Calu3 (cell line): Measurements from ENCODE around the gene FAM76B. TPM values are rescaled to one million over a fixed set of nuclear protein-coding genes. Genes with fewer than 3 reads are reported as not detected.

Experiments
- BruUV-seq: library from RNA; stranded (reverse); fragments of 400-500 nt; replicated peaks from 2 replicates; lab custom pipeline; 2021; lab: Mats Ljungman, UMichigan
- CTCF ChIA-PET: fragments of 300-600 bp; sonication (Branson Sonifier 250); formaldehyde crosslinking; loops from one replicate; lab custom pipeline; 2022; ENCODE audit warnings: antibody characterized with exemption; lab: Charles Lee
- DNase-seq: peaks from one replicate; pipeline ENCODE4 v3.0.0; 2022
- H3K27ac Mint-ChIP-seq: one replicate; pipeline ENCODE4 v1.8.0; 2022; ENCODE audit warnings: mixed read lengths; ENCODE audit not compliant: unreplicated experiment
- H3K27me3 Mint-ChIP-seq: one replicate; pipeline ENCODE4 v1.8.0; 2022; ENCODE audit warnings: mixed read lengths; ENCODE audit not compliant: unreplicated experiment
- H3K36me3 Mint-ChIP-seq: one replicate; pipeline ENCODE4 v1.8.0; 2022; ENCODE audit warnings: mild to moderate bottlenecking, moderate library complexity, mixed read lengths; ENCODE audit not compliant: insufficient read depth, unreplicated experiment
- H3K4me1 Mint-ChIP-seq: one replicate; pipeline ENCODE4 v1.8.0; 2022; ENCODE audit warnings: mild to moderate bottlenecking, low read depth, mixed read lengths; ENCODE audit not compliant: unreplicated experiment
- H3K4me3 Mint-ChIP-seq: one replicate; pipeline ENCODE4 v1.8.0; 2022; ENCODE audit warnings: mild to moderate bottlenecking, low read depth, moderate library complexity, mixed read lengths; ENCODE audit not compliant: unreplicated experiment
- H3K9me3 Mint-ChIP-seq: one replicate; pipeline ENCODE4 v1.8.0; 2022; ENCODE audit warnings: low read depth, mixed read lengths; ENCODE audit not compliant: unreplicated experiment
- intact Hi-C: fragments of 100-400 bp; cut with micrococcal nuclease; formaldehyde crosslinking; loops from one replicate; pipeline ENCODE4 v1.10.0; 2022; ENCODE audit not compliant: unreplicated experiment
- total RNA-seq: library from RNA; stranded (reverse); gene quantifications from 2 replicates; pipeline ENCODE4 v1.2.3, GENCODE V29; 2022
- TF ChIP-seq, protein P1 (sequence below): fragments of 200-600 bp; IDR thresholded peaks from one replicate; pipeline ENCODE4 v1.8.0; 2022; ENCODE audit warnings: antibody characterized with exemption; ENCODE audit not compliant: unreplicated experiment

FAM76B gene
- total RNA-seq, 1 experiment from 2014 or later, result 20.4 TPM

DNA sequence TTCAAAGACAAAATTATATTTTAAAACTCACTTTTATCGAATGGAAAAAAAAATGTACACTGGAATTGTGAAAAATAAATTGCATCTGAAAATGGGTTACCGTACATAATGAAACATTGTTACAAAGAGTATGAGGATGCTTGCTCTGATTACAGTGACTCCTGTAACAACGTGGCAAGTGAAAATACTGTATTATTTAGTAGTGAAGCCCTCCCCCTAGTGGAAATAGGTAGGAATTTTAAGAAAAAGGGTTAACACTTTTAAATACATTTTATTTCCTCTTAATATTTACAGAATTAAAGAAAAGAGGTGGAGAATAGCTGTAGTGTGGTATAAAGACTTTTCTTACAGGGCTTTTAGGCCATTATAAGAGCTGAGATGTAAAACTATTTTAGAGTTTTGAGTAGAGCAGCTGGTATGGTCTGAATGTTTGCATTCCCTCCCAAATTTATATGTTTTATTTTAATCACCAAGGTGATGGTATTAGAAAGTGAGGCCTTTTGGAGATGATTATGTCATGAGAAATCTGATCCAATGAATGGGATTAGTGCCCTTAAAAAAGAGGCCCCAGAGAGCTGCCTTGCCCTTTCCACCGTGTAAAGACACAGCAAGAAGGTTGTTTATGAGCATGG is 25.2 kb downstream of the FAM76B start:
- Mint-ChIP-seq H3K4me1 (no peaks in the 10 kb centered on the region), H3K9me3 (no peaks in the 10 kb centered on the region), H3K36me3 (no peaks in the 10 kb centered on the region), H3K4me3 (no peak overlapping the region), H3K27me3 (no peaks in the 10 kb centered on the region), H3K27ac (no peak overlapping the region)
- no TSS peak for BruUV-seq
- CTCF ChIA-PET, result interaction anchor here (0.7 to 1.5 kb wide), 2 partner anchors 49 to 610 kb away, joined by 5 read pairs; no protein-coding TSS in a partner anchor
- DNase-seq, result no peak
- TF ChIP-seq, protein P1, sequence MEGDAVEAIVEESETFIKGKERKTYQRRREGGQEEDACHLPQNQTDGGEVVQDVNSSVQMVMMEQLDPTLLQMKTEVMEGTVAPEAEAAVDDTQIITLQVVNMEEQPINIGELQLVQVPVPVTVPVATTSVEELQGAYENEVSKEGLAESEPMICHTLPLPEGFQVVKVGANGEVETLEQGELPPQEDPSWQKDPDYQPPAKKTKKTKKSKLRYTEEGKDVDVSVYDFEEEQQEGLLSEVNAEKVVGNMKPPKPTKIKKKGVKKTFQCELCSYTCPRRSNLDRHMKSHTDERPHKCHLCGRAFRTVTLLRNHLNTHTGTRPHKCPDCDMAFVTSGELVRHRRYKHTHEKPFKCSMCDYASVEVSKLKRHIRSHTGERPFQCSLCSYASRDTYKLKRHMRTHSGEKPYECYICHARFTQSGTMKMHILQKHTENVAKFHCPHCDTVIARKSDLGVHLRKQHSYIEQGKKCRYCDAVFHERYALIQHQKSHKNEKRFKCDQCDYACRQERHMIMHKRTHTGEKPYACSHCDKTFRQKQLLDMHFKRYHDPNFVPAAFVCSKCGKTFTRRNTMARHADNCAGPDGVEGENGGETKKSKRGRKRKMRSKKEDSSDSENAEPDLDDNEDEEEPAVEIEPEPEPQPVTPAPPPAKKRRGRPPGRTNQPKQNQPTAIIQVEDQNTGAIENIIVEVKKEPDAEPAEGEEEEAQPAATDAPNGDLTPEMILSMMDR, result peak; percentile 55
- intact Hi-C loops, result loop anchor here (1.0 to 10.0 kb wide), 3 partner anchors 50 to 610 kb away; no protein-coding TSS in a partner anchor

DNA sequence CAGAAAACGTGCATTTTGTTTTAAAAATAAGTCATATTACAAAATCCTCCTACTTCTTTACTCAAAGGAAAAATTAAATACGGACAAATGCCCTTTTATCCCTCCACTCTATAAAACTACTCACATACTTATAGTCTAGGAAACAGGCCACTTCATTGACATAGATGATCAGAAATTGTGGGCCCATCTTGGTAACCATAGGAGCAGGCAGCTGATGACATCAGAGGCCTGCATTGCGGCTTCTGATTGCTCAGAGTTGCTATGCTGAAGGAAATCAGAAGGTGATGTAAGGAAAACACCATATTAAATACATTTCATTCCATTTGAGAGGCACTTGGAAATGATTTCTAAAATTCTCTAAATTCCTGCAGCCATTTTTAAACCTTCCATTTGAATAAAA is 27.0 kb downstream of the FAM76B start:
- no peak overlapping the region for H3K27ac Mint-ChIP-seq
- BruUV-seq, result no TSS peak
- no peaks in the 10 kb centered on the region for H3K27me3 Mint-ChIP-seq
- CTCF ChIA-PET, result no interaction called here
- H3K4me3 Mint-ChIP-seq, result no peak overlapping the region
- intact Hi-C loops, result loop anchor here (10.0 kb wide), 1 partner anchor 198 kb away; no protein-coding TSS in a partner anchor
- H3K4me1 Mint-ChIP-seq, result no peaks in the 10 kb centered on the region
- TF ChIP-seq, protein P1, result no peak
- H3K36me3 Mint-ChIP-seq, result no peaks in the 10 kb centered on the region
- no peaks in the 10 kb centered on the region for H3K9me3 Mint-ChIP-seq
- DNase-seq, result no peak

DNA sequence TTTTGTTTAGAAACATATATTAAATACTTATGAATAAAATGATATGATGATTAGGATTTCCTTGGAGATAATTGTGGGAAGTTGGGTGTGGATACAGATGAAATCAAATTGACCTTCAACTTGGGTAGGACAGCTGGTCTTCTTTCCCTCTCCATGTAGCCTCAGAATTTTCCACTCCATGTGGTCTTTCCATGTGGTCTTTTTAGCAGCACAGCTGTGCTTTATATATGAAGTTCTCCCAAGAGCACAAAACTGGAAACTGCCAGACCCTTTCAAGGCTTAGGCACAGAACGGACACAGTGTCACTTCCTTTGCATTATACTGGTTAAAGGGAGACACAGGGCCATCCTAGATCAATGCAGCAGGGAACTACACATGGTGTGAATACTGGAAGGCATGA is 28.6 kb downstream of the FAM76B start:
- no peaks in the 10 kb centered on the region for H3K4me1 Mint-ChIP-seq
- no peaks in the 10 kb centered on the region for H3K27me3 Mint-ChIP-seq
- no peak overlapping the region for H3K4me3 Mint-ChIP-seq
- H3K27ac Mint-ChIP-seq, result no peak overlapping the region
- no peaks in the 10 kb centered on the region for H3K36me3 Mint-ChIP-seq
- TF ChIP-seq, protein P1, result no peak
- H3K9me3 Mint-ChIP-seq, result no peaks in the 10 kb centered on the region
- no TSS peak for BruUV-seq
- intact Hi-C loops, result loop anchor here (10.0 kb wide), 1 partner anchor 196 kb away; no protein-coding TSS in a partner anchor
- DNase-seq, result no peak
- CTCF ChIA-PET, result no interaction called here

DNA sequence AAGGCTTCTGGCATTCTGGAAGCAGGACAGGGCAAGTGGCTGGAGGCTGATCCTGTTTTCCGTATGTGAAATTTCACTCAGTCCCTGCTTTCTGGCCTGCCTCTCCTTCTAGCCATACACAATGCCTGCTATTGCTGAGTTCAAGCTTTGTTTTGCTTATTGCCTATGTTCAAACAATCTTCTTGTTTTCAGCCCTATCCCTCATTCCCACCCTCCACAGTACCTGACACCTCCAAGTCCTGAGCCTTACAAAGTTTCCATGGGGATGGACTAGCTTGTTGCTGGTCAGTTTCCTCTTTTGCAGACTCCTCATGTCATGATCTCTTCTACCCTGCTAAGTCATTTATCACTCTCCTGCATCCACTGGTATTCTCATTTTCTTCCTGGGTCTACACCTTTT is 38.1 kb downstream of the FAM76B start:
- no peak for DNase-seq
- TF ChIP-seq, protein P1, result no peak
- H3K27me3 Mint-ChIP-seq, result no peaks in the 10 kb centered on the region
- no peaks in the 10 kb centered on the region for H3K4me1 Mint-ChIP-seq
- CTCF ChIA-PET, result no interaction called here
- no peak overlapping the region for H3K27ac Mint-ChIP-seq
- no TSS peak for BruUV-seq
- intact Hi-C loops, result no loop called here
- no peaks in the 10 kb centered on the region for H3K9me3 Mint-ChIP-seq
- no peak overlapping the region for H3K4me3 Mint-ChIP-seq
- H3K36me3 Mint-ChIP-seq, result no peaks in the 10 kb centered on the region
